ENCODE data around the gene GPC6. TPM values are rescaled to one million over a fixed set of nuclear protein-coding genes. Genes with fewer than 3 reads are reported as not detected.

GPC6 gene
- total and polyA plus RNA-seq, 2 donors (not counting 1 experiment from before 2014, with no cell fraction given): not detected

DNA sequence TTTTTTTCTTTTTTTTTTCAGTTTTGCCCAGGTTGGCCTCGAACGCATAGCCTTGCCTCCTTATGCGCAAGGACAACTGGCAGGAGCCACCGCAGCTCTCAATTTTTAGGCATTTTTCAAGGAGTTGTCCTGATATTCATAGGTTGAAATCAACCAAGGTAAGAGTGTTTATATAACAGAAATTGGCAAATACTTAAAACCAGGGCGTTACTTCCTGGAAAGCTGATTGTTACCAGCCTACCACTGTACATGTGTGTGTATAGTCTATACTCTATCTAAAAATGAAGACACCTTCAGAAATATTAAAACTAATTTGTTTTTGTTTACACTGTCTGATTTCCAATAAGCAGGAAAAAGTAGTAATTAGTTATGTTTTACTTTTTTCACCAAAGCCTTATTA, 39.2 kb downstream of the GPC6 start:
- Histone ChIP-seq H3K36me3 (replicated peaks in 1 of 2; ENCODE audit: control extremely low read depth in 1 of 2, control insufficient read depth in 1 of 2, extremely low read depth in 1 of 2, insufficient read depth in 2 of 2, low read length in 1 of 2) (no peaks in the 10 kb centered on the region), H3K9me3 (ENCODE audit: control extremely low read depth in 1 of 3, control insufficient read depth in 2 of 3, insufficient read depth in 1 of 3, low read length in 2 of 3) (no peaks in the 10 kb centered on the region), H3K79me2 (ENCODE audit: control insufficient read depth, insufficient read depth, low read length) (no peaks in the 10 kb centered on the region), H3K4me1 (ENCODE audit: control insufficient read depth in 2 of 2, insufficient read depth in 2 of 2, low read length in 2 of 2) (no peaks in the 10 kb centered on the region), H2AFZ (ENCODE audit: insufficient read depth, low read depth, low read length, poor library complexity, severe bottlenecking) (no peak overlapping the region), H3K4me3 (ENCODE audit: control extremely low read depth in 1 of 5, extremely low read depth in 1 of 5, insufficient read depth in 1 of 5, low read depth in 2 of 5, low read length in 4 of 5) (no peak overlapping the region), H3K9ac (ENCODE audit: low read length) (no peak overlapping the region), H3K27ac (ENCODE audit: low read length in 2 of 2) (no peak overlapping the region), H3K4me2 (replicated peaks; ENCODE audit: low read depth, low read length, poor library complexity, severe bottlenecking) (no peak overlapping the region), H3K27me3 (replicated peaks in 1 of 4; ENCODE audit: control extremely low read depth in 1 of 4, control insufficient read depth in 3 of 4, insufficient read depth in 4 of 4, low read length in 3 of 4) (no peaks in the 10 kb centered on the region), H4K20me1 (ENCODE audit: control insufficient read depth, insufficient read depth, low read length, poor library complexity, severe bottlenecking) (no peaks in the 10 kb centered on the region)
- WGBS (ENCODE audit: insufficient coverage): no CpG with 5 or more reads among the region's 5 CpGs
- intact Hi-C loops (cut with micrococcal nuclease): no loop called here
- no peak overlapping the region for H3K27ac Mint-ChIP-seq
- ATAC-seq (ENCODE audit: low read depth) (no peak), DNase-seq (no peak)
- H3K4me1 Mint-ChIP-seq: no peaks in the 10 kb centered on the region
- no peak overlapping the region for H3K4me3 Mint-ChIP-seq
- H3K9me3 Mint-ChIP-seq (ENCODE audit: insufficient read depth): peaks cover 2% of the 10 kb centered on the region
- H3K27me3 Mint-ChIP-seq: no peaks in the 10 kb centered on the region
- TF ChIP-seq EZH2 (IDR thresholded peaks at IDR 0.05; ENCODE audit: borderline replicate concordance, insufficient read depth, low read depth, low read length, poor library complexity, severe bottlenecking): no peak
- TF ChIP-seq, protein P1, sequence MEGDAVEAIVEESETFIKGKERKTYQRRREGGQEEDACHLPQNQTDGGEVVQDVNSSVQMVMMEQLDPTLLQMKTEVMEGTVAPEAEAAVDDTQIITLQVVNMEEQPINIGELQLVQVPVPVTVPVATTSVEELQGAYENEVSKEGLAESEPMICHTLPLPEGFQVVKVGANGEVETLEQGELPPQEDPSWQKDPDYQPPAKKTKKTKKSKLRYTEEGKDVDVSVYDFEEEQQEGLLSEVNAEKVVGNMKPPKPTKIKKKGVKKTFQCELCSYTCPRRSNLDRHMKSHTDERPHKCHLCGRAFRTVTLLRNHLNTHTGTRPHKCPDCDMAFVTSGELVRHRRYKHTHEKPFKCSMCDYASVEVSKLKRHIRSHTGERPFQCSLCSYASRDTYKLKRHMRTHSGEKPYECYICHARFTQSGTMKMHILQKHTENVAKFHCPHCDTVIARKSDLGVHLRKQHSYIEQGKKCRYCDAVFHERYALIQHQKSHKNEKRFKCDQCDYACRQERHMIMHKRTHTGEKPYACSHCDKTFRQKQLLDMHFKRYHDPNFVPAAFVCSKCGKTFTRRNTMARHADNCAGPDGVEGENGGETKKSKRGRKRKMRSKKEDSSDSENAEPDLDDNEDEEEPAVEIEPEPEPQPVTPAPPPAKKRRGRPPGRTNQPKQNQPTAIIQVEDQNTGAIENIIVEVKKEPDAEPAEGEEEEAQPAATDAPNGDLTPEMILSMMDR (IDR thresholded peaks at IDR 0.05): no peak
- ChIA-PET CTCF (no interaction called here), POLR2A (no interaction called here)

DNA sequence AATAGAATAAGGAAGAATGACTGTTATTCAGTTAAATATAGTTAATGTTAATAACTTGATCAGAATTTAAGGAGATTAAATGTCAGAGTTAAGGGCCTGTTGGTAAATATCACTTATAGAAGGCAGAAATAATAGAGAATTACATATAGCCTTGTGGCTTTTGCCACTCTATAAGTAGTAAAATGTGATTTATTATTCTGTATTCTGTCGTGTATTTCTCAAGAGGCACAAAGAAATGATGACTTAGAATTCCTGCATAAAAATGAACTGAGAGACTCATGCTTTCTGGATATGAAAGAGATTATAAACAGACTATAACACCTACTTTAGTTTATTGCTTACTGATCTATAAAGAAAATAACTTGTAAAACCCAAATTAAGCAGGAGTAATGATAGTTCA, 40.1 kb downstream of the GPC6 start:
- Histone ChIP-seq H4K20me1 (ENCODE audit: control insufficient read depth, insufficient read depth, low read length, poor library complexity, severe bottlenecking) (no peaks in the 10 kb centered on the region), H3K79me2 (ENCODE audit: control insufficient read depth, insufficient read depth, low read length) (no peaks in the 10 kb centered on the region), H3K4me3 (ENCODE audit: control extremely low read depth in 1 of 5, extremely low read depth in 1 of 5, insufficient read depth in 1 of 5, low read depth in 2 of 5, low read length in 4 of 5) (no peak overlapping the region), H3K36me3 (replicated peaks in 1 of 2; ENCODE audit: control extremely low read depth in 1 of 2, control insufficient read depth in 1 of 2, extremely low read depth in 1 of 2, insufficient read depth in 2 of 2, low read length in 1 of 2) (no peaks in the 10 kb centered on the region), H3K27me3 (replicated peaks in 1 of 4; ENCODE audit: control extremely low read depth in 1 of 4, control insufficient read depth in 3 of 4, insufficient read depth in 4 of 4, low read length in 3 of 4) (no peaks in the 10 kb centered on the region), H2AFZ (ENCODE audit: insufficient read depth, low read depth, low read length, poor library complexity, severe bottlenecking) (no peak overlapping the region), H3K4me1 (ENCODE audit: control insufficient read depth in 2 of 2, insufficient read depth in 2 of 2, low read length in 2 of 2) (no peaks in the 10 kb centered on the region), H3K27ac (ENCODE audit: low read length in 2 of 2) (no peak overlapping the region), H3K9ac (ENCODE audit: low read length) (no peak overlapping the region), H3K9me3 (ENCODE audit: control extremely low read depth in 1 of 3, control insufficient read depth in 2 of 3, insufficient read depth in 1 of 3, low read length in 2 of 3) (no peaks in the 10 kb centered on the region), H3K4me2 (replicated peaks; ENCODE audit: low read depth, low read length, poor library complexity, severe bottlenecking) (no peak overlapping the region)
- Mint-ChIP-seq H3K27ac (no peak overlapping the region), H3K9me3 (ENCODE audit: insufficient read depth) (peaks cover 2% of the 10 kb centered on the region), H3K4me1 (no peaks in the 10 kb centered on the region), H3K27me3 (no peaks in the 10 kb centered on the region), H3K4me3 (no peak overlapping the region)
- TF ChIP-seq EZH2 (IDR thresholded peaks at IDR 0.05; ENCODE audit: borderline replicate concordance, insufficient read depth, low read depth, low read length, poor library complexity, severe bottlenecking): no peak
- TF ChIP-seq, protein P1 (IDR thresholded peaks at IDR 0.05): no peak
- no peak for ATAC-seq (ENCODE audit: low read depth)
- POLR2A ChIA-PET: no interaction called here
- intact Hi-C loops (cut with micrococcal nuclease): no loop called here
- no peak for DNase-seq
- no CpG with 5 or more reads among the region's 1 CpG for WGBS (ENCODE audit: insufficient coverage)
- CTCF ChIA-PET: no interaction called here

Data from B cell (primary cell).